GM19372 (cell line): ENCODE measurements around the gene RINL.

Experiments used
- ATAC-seq: cut with Tn5 transposase; IDR thresholded peaks from one replicate; pipeline ENCODE4 v1.9.1; 2021; ENCODE audit warnings: mild to moderate bottlenecking, low read depth, moderate library complexity; ENCODE audit not compliant: unreplicated experiment

Gene RINL

GRCh38 chr19:38877781-38878574 lies at the start of gene RINL:
Gene RINL, minus strand, starts transcription at chr19:38878275. Its CDS starts 1,533 bp downstream, at chr19:38876742.
- no peak for ATAC-seq

GRCh38 chr19:38924388-38924787 lies 46.3 kb upstream of the RINL start:
- no peak for ATAC-seq

- ATAC-seq = no peak
Observed at GRCh38 chr19:38922482-38922881, 44.4 kb upstream of the RINL start.

- no peak for ATAC-seq
Observed at GRCh38 chr19:38921420-38922274, 43.6 kb upstream of the RINL start.

GRCh38 chr19:38920602-38921419 lies 42.7 kb upstream of the RINL start:
- no peak for ATAC-seq

- no peak for ATAC-seq
Observed at GRCh38 chr19:38919837-38920601, 41.9 kb upstream of the RINL start.

- no peak for ATAC-seq
Observed at GRCh38 chr19:38918526-38918925, 40.5 kb upstream of the RINL start.

GRCh38 chr19:38917921-38918491 lies 39.9 kb upstream of the RINL start:
- ATAC-seq = no peak

GRCh38 chr19:38917516-38917915 lies 39.4 kb upstream of the RINL start:
- ATAC-seq = no peak

- no peak for ATAC-seq
Observed at GRCh38 chr19:38915329-38916321, 37.5 kb upstream of the RINL start.

GRCh38 chr19:38913958-38914357 lies 35.9 kb upstream of the RINL start:
- no peak for ATAC-seq

GRCh38 chr19:38912600-38913514 lies 34.8 kb upstream of the RINL start:
- no peak for ATAC-seq

GRCh38 chr19:38911388-38912001 lies 33.4 kb upstream of the RINL start:
- ATAC-seq = no peak

- ATAC-seq = no peak
Observed at GRCh38 chr19:38910488-38910887, 32.4 kb upstream of the RINL start.

- ATAC-seq = no peak
Observed at GRCh38 chr19:38908911-38909310, 30.8 kb upstream of the RINL start.

GRCh38 chr19:38907670-38908069 lies 29.6 kb upstream of the RINL start:
- ATAC-seq = no peak

GRCh38 chr19:38907227-38907626 lies 29.2 kb upstream of the RINL start:
- ATAC-seq = no peak
